Activated CD8-positive, alpha-beta memory T cell treated with anti-CD3 and anti-CD28 coated beads, Interleukin-2, amount 50 U/mL, for 4 hours (primary cell): Measurements from ENCODE around the gene BSN.
A peak's percentile ranks its signal among the peaks of the same experiment; 100 is the strongest.

ENCODE experiments used
- DNase-seq: peaks from one replicate; pipeline ENCODE4 v3.0.0-alpha.2; 2020

The BSN gene

GRCh38 chr3:49602049-49602554, 47.8 kb downstream of the BSN start:
- no peak for DNase-seq

GRCh38 chr3:49602877-49603411, 48.7 kb downstream of the BSN start:
- DNase-seq, result peak; percentile 62

GRCh38 chr3:49606427-49606826, 52.1 kb downstream of the BSN start:
- no peak for DNase-seq

DNA sequence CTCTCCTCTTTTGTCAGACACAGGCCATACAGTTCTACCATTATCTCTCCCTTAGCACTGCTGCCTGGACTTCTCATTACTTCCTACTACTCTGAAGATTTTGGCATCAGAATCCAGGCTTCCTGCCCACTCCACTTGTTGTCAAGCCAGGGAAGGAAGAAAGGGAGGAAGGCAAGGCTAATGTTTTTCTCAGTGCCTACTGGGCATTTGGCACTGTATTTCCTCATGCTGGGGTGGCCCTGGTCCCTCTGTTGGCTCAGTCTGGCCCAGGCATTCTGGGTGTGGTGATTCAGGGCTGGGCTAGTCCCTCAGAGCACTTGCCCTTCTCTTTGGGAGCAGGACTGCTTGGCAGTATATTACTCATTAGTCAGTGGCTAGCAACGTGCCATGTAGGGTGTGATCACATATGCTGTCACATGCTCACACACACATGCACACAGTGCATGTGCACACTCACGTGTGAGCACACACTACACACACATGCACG, 52.9 kb downstream of the BSN start:
- DNase-seq, result no peak

DNA sequence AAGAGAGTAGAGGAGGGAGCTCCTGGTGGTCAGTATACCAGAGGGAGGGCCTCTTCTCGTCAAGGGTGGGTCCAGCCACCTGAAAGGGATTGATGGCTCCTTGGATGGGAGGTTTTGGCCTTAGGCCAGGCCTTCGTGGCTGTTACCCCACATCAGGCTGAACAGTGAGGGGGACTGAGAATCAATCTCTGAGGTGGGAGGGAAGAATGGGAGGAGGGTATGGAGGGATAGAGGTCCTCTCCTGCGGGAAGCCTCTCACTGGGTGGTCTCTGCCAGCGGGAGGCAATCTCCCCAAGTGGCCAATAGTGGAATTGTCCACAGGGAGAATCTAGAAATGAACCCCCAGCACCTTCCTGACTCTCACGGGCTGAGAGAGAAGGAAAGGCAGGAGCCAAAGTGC, 53.5 kb downstream of the BSN start:
- DNase-seq, result no peak

GRCh38 chr3:49609314-49609713, 55.0 kb downstream of the BSN start:
- no peak for DNase-seq

DNA sequence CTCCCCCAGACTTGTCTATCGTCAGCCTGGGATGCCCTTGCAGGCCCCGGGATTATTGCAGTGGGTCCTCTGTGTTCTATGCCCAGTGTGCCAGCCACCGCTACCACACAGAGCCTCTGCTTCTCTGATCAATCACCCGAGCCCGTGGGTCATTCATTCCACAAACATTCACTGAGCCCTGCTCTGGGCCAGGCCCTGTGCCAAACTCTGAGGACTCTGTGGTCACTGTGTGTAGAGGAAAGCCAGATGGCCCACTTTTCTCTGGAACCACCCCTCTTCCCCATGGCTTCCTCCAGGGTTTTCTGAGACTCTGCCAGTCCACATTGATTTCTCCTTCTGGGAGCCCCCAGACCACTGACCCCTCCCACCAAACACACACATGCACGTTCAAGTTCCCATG, 55.5 kb downstream of the BSN start:
- no peak for DNase-seq

GRCh38 chr3:49610666-49611280, 56.5 kb downstream of the BSN start:
- no peak for DNase-seq

GRCh38 chr3:49611291-49611690, 57.0 kb downstream of the BSN start:
- DNase-seq, result no peak

- DNase-seq, result no peak
Observed at GRCh38 chr3:49611719-49612118, 57.4 kb downstream of the BSN start.

GRCh38 chr3:49614936-49615335, 60.7 kb downstream of the BSN start:
- DNase-seq, result no peak

DNA sequence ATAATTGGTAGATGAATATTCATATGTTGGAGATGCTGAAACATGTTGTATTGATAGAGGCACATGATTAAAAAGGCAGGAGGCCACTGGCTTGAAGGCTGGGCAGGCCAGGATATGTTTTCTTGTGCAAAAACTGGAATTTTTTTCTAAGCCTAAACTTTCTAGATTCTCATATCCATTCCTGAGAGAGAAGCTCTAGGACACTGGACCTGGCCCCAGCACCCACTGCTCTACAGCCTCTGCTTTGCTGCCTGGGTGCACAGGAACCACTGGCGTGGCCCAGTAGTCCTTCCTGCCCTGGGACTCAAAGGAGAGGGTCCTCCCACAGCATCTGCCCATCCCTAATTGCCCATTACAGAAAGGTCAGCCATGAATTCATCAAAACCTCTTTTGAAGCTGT, 61.8 kb downstream of the BSN start:
- no peak for DNase-seq

DNA sequence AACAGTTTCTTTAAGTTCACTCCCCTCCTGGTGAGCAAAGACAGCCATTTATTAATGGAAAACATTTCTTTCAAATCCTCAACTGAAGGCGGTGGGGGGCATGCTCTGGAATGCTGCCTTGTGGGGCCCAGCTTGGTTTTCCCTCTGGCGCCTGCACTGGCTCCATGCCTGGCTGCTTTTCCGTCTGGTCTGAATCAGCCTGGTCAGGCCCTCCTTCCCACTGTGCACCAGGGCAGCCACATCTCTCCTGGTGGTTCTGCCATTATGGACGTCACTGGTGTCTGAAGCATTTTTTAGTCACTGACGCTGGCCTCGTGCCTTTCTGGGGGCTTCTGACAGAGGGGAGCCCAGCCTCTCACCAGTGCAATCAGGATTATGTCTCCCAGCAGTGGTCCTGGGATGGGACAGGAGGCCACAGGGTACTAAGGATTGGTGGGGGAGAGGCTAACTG, 62.2 kb downstream of the BSN start:
- no peak for DNase-seq

GRCh38 chr3:49617390-49618013, 63.2 kb downstream of the BSN start:
- no peak for DNase-seq

- DNase-seq, result no peak
Observed at GRCh38 chr3:49618412-49618811, 64.1 kb downstream of the BSN start.

DNA sequence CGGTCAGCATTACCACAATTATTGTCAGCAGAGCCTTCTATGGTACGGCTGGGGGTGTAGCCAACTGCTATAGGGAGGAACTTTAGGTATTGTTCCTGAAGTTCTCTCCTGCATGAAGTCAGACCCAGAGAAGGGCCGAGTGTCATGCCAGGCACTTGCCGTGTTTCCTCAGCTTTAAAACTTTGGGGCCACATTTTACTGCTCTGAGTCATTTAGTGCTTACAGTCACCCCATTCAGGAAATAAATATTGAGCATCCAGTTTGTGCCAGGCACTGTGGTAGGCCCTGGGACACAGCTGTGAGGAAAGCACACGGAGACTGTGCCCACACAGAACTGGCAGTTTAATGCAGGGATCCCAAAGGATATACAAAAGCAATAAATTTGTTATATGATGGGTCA, 65.4 kb downstream of the BSN start:
- DNase-seq, result no peak

DNA sequence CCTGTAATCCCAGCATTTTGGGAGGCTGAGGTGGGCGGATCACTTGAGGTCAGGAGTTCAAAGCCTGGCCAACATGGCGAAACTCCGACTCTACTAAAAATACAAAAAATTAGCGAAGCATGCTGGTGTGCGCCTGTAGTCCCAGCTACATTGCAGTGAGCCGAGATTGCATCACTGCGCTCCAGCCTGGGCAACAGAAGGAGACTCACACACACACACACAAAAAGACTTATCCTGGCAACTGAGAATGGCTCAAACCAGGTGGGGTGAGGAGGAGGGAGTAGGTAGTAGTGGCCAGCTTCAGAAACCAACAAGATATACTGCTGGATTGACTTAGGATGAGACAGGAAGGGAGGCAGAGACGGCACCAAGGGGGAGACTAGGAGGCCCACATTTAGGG, 66.5 kb downstream of the BSN start:
- no peak for DNase-seq

DNA sequence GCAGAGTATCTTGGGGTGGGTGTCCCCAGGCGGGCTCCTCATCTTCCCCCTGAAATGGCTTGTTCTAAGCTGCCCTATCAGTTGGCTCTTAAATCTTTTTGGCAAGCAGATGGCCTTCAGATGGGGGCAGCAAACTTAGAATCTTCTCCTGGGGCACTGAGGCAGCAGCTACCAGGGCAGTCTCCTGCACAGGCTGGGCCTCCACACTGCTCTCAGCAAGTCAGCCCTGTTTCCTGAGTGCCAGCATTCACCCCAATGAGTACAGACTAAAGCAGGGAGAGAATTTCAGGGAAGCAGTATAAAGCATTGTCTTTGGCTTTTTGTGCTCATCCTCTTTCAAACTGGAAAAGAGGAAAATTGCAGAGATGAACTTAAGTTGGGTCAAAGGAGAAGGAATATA, 68.8 kb downstream of the BSN start:
- DNase-seq, result no peak

- DNase-seq, result no peak
Observed at GRCh38 chr3:49625071-49625470, 70.8 kb downstream of the BSN start.

- DNase-seq, result no peak
Observed at GRCh38 chr3:49626101-49626581, 71.9 kb downstream of the BSN start.

GRCh38 chr3:49626796-49627195, 72.5 kb downstream of the BSN start:
- no peak for DNase-seq

- DNase-seq, result no peak
Observed at GRCh38 chr3:49627634-49628033, 73.4 kb downstream of the BSN start.

GRCh38 chr3:49628249-49628648, 74.0 kb downstream of the BSN start:
- no peak for DNase-seq

GRCh38 chr3:49629451-49629850, 75.2 kb downstream of the BSN start:
- no peak for DNase-seq
